ENCODE data around the gene GDE1.

The GDE1 gene, protein sequence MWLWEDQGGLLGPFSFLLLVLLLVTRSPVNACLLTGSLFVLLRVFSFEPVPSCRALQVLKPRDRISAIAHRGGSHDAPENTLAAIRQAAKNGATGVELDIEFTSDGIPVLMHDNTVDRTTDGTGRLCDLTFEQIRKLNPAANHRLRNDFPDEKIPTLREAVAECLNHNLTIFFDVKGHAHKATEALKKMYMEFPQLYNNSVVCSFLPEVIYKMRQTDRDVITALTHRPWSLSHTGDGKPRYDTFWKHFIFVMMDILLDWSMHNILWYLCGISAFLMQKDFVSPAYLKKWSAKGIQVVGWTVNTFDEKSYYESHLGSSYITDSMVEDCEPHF

DNA sequence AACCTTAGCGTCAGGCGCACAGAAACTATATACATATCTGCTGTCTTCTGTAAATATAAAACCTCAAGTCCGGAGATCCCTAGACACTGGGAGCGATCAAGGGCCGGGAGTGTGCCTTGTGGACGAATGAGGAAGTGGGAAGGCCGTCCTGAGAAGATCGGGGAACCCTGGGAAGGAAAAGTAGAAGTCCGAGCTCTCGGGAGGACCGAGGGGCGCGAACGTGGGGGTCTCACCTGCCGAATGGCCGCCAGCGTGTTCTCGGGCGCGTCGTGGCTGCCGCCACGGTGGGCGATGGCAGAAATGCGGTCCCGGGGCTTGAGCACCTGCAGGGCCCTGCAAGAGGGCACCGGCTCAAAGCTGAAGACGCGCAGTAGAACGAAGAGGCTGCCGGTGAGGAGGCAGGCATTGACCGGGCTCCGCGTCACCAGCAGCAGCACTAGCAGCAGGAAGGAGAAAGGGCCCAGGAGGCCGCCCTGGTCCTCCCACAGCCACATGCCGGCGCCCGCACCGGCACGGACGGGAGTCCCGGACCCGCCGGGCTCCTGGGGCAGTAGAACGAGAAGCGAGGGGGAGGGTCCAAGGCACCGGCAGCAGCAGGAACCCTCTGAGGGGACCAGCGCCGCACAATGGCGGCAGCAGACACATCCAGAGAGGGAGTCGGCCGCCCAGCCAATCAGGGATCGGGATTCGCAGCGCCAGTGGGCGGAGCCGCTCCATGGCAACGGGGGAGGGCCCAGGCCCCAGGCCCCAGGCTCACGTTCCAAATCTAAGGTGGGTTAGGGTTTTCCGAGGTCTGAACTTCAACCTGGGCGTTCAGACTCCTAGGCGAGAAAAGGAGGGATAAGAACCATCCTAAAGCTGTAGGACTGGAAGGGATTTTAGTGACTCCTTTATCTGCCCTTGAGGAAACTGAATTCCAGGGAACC is at the start of gene GDE1:
TSS of gene GDE1 (minus strand) at position 628 of the 926 bp plus-strand sequence. CDS start at position 494, 134 bp downstream.
- H3K4me3 ChIP-seq (ENCODE audit: low read depth, low read length), result peak within 1 kb of the TSS; percentile 71
- TF ChIP-seq, protein P1, sequence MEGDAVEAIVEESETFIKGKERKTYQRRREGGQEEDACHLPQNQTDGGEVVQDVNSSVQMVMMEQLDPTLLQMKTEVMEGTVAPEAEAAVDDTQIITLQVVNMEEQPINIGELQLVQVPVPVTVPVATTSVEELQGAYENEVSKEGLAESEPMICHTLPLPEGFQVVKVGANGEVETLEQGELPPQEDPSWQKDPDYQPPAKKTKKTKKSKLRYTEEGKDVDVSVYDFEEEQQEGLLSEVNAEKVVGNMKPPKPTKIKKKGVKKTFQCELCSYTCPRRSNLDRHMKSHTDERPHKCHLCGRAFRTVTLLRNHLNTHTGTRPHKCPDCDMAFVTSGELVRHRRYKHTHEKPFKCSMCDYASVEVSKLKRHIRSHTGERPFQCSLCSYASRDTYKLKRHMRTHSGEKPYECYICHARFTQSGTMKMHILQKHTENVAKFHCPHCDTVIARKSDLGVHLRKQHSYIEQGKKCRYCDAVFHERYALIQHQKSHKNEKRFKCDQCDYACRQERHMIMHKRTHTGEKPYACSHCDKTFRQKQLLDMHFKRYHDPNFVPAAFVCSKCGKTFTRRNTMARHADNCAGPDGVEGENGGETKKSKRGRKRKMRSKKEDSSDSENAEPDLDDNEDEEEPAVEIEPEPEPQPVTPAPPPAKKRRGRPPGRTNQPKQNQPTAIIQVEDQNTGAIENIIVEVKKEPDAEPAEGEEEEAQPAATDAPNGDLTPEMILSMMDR (IDR thresholded peaks at IDR 0.05; ENCODE audit: borderline replicate concordance, insufficient read depth, low read depth, low read length), result peak; percentile 43

DNA sequence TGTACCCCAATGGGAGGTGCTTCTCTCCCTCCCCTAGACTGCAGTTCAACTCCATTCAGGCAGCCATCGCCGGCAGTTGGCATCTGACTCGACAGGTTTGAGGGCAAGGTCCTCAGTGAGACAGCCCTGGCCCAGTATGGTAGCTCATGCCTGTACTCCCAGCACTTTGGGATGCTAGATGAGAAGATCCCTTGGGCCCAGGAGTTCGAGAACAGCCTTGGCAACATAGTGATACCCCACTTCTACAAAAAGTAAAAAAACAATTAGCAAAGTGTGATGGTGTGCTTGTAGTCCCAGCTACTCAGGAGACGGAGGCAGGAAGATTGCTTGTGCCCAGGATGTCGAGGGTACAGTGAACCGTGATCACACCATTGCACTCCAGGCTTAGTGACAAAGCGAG is 45.7 kb upstream of the GDE1 start:
- H3K4me3 ChIP-seq (ENCODE audit: low read depth, low read length), result no peak overlapping the region
- TF ChIP-seq, protein P1 (IDR thresholded peaks at IDR 0.05; ENCODE audit: borderline replicate concordance, insufficient read depth, low read depth, low read length), result no peak

DNA sequence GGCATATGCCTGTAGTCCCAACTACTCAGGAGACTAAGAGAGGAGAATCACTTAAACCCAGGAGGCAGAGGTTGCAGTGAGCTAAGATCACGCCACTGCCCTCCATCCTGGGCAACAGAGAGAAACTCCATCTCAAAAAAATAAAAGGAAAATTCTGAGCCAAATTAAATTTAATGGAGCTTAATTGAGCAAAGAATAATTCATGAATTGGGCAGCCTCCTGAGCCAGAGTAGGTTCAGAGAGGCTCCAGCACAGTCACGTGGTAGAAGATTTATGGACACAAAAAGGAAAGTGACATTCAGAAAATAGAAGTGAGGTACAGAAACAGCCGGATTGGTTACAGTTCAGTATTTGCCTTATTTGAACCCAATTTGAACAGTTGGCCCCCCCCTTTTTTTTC is 44.5 kb upstream of the GDE1 start:
- H3K4me3 ChIP-seq (ENCODE audit: low read depth, low read length), result no peak overlapping the region
- TF ChIP-seq, protein P1 (IDR thresholded peaks at IDR 0.05; ENCODE audit: borderline replicate concordance, insufficient read depth, low read depth, low read length), result no peak

DNA sequence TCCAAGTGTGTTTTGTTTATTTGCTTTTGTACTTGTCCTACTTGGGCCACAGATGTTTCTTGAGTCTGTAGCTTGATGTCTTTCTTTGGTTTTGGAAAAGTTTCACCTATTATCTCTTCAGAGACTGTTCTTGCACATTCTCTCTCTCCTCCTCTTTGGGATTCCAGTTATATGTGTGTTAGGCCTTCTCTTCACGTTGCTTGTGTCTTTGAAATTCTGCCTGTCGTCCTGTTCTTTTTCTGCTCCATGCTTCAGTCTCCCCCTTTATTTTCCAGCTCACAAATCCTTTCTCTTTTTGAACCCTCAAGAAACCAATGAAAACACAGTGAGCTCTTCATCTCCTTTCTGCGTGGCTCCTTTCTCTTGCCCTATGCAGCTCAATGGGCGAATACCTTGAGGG is 41.5 kb upstream of the GDE1 start:
- TF ChIP-seq, protein P1 (IDR thresholded peaks at IDR 0.05; ENCODE audit: borderline replicate concordance, insufficient read depth, low read depth, low read length), result no peak

DNA sequence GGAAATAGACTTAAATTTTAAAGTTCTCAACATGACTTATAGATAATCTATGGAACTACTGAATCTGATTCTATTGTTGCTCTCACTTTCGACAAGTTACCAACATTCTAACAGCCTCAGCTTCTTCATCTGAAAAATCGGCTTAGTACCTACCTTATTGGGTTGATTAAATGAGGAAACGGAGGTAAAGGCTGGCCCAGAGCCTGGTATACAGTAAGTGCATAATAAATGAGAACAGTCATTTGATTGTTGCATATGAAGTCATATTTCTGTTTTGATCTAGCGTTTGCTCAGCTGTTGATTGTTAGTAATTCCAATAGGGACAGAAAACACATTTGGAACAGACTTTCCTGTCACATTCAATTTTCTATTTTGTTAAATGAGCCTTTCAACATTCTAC is 38.2 kb upstream of the GDE1 start:
- no peak overlapping the region for H3K4me3 ChIP-seq (ENCODE audit: low read depth, low read length)
- TF ChIP-seq, protein P1 (IDR thresholded peaks at IDR 0.05; ENCODE audit: borderline replicate concordance, insufficient read depth, low read depth, low read length), result no peak

More for the DNA sequence above, 41.5 kb upstream of the GDE1 start:
- H3K4me3 ChIP-seq (ENCODE audit: low read depth, low read length), result no peak overlapping the region

DNA sequence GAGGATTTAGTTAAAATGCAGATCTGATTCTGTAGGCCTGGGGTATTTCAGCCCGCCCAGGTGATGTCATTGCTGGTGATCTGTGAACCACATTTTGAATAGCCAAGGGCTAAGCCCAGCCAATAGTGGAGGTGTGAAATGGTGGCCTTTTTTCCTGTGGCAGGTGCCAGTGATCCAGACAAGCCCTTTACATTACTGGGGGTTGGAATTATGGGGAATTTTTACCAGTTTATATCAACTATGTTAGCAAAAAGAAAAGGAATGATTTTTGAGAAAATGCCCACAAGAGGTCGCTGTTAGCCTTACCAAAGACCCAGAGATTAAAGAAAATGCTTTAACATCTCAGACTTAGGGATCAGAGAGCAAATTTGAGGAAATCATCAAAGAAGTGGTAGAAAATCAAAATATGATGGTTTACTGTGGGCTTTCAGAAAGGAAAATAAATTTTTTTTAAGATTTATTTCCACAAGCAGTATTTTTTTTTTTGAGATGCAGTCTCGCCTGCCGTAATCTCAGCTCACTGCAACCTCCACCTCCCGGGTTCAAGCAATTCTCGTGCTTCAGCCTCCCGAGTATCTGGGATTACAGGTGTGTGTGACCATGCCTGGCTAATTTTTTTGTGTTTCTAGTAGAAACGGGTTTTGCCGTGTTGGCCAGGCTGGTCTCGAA is 37.5 kb upstream of the GDE1 start:
- TF ChIP-seq, protein P1 (IDR thresholded peaks at IDR 0.05; ENCODE audit: borderline replicate concordance, insufficient read depth, low read depth, low read length), result peak; percentile 39; the same call in 1 of the 2 replicates
- H3K4me3 ChIP-seq (ENCODE audit: low read depth, low read length), result no peak overlapping the region
